NB4 (cell line): ENCODE results near the gene HES1.

Experiments
- CTCF ChIP-seq: IDR thresholded peaks from one replicate; pipeline ENCODE4 v1.5.1; 2012; ENCODE audit warnings: low read depth, low read length
- MAX ChIP-seq: IDR thresholded peaks from 2 replicates; pipeline ENCODE4 v1.6.1; 2011; ENCODE audit warnings: low read depth, low read length
- MYC ChIP-seq: IDR thresholded peaks from 2 replicates; pipeline ENCODE4 v1.6.1; 2011; ENCODE audit warnings: low read depth, low read length
- POLR2A ChIP-seq: IDR thresholded peaks from 2 replicates; pipeline ENCODE4 v1.6.1; 2011; ENCODE audit warnings: mild to moderate bottlenecking; ENCODE audit not compliant: insufficient read length; ENCODE audit errors: extremely low read depth

GRCh38 chr3:194161131-194162045 is 25.4 kb downstream of the HES1 start:
- TF ChIP-seq CTCF (no peak), POLR2A (no peak), MYC (no peak), MAX (no peak)
